ENCODE data around the gene GPC5. TPM values are rescaled to one million over a fixed set of nuclear protein-coding genes. Genes with fewer than 3 reads are reported as not detected.

Gene GPC5
- total and polyA plus RNA-seq, 2 donors (not counting 3 experiments of a cell fraction or from before 2014, with no cell fraction given), result 0.59 to 0.97 TPM

DNA sequence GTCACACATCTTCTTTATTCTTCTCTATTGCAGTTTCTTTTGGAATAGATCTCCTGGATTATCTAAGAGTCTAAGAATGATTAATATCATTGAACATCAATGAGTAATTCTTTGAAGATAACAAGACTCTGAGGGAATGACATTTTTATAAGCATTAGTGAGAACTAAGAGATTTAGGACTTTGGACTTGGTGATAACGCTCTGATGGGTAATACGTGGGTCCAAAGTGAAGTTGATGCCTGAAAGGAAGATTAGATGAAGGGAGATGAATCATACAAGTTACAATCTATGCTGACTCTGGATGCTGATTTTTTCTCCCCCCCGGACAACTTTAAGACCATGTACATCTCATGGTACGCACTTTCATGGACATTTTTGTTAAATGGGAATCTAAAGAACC lies 364.5 kb downstream of the GPC5 start:
- Histone ChIP-seq H3K27ac (ENCODE audit: insufficient read depth, low read depth, low read length) (no peak overlapping the region), H3K4me3 (replicated peaks in 1 of 3; ENCODE audit: insufficient read depth in 1 of 3, low read depth in 1 of 3, low read length in 3 of 3) (no peak overlapping the region), H3K9me3 (replicated peaks; ENCODE audit: control insufficient read depth, insufficient read depth, low read length) (no peaks in the 10 kb centered on the region), H3K36me3 (ENCODE audit: control insufficient read depth in 2 of 2, extremely low read depth in 1 of 2, insufficient read depth in 2 of 2, low read length in 2 of 2) (no peaks in the 10 kb centered on the region), H3K4me1 (ENCODE audit: control insufficient read depth, extremely low read depth, insufficient read depth, low read length) (no peaks in the 10 kb centered on the region), H3K9me1 (replicated peaks; ENCODE audit: control insufficient read depth, extremely low read depth, insufficient read depth, low read length) (no peaks in the 10 kb centered on the region), H3K4me2 (ENCODE audit: insufficient read depth, low read length) (no peak overlapping the region), H3K27me3 (ENCODE audit: control insufficient read depth in 2 of 2, insufficient read depth in 2 of 2, low read length in 2 of 2) (no peaks in the 10 kb centered on the region), H4K20me1 (replicated peaks; ENCODE audit: control insufficient read depth, extremely low read depth, insufficient read depth, low read length) (no peaks in the 10 kb centered on the region), H3K9ac (replicated peaks; ENCODE audit: extremely low read depth, insufficient read depth, low read length) (no peak overlapping the region), H3K79me2 (ENCODE audit: control insufficient read depth, insufficient read depth, low read length) (no peaks in the 10 kb centered on the region), H2AFZ (ENCODE audit: low read depth, low read length) (no peak overlapping the region)
- DNase-seq (ENCODE audit: low read depth, low spot score), result no peak
- no peak for TF ChIP-seq EZH2 (IDR thresholded peaks at IDR 0.05; ENCODE audit: borderline replicate concordance, low read depth, low read length, severe bottlenecking)
- no peak for TF ChIP-seq FOS (IDR thresholded peaks at IDR 0.05; ENCODE audit: borderline replicate concordance, insufficient read depth, low read length)
- TF ChIP-seq, protein P1, sequence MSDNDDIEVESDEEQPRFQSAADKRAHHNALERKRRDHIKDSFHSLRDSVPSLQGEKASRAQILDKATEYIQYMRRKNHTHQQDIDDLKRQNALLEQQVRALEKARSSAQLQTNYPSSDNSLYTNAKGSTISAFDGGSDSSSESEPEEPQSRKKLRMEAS (IDR thresholded peaks at IDR 0.05; ENCODE audit: insufficient read depth, insufficient read length), result no peak
- no peak for TF ChIP-seq POLR2AphosphoS5 (IDR thresholded peaks at IDR 0.05; ENCODE audit: insufficient read depth, low read depth, low read length)
- no peak for TF ChIP-seq MYC (IDR thresholded peaks at IDR 0.05; ENCODE audit: low read depth, low read length)
- no peak for TF ChIP-seq GATA2 (IDR thresholded peaks at IDR 0.05; ENCODE audit: insufficient read depth, insufficient read length, low read depth, low read length)
- TF ChIP-seq POLR2A (IDR thresholded peaks at IDR 0.05; ENCODE audit: low read depth, low read length), result no peak
- no peak for TF ChIP-seq JUN (IDR thresholded peaks at IDR 0.05; ENCODE audit: borderline replicate concordance, insufficient read depth, insufficient read length, low read depth)
- TF ChIP-seq, protein P2, sequence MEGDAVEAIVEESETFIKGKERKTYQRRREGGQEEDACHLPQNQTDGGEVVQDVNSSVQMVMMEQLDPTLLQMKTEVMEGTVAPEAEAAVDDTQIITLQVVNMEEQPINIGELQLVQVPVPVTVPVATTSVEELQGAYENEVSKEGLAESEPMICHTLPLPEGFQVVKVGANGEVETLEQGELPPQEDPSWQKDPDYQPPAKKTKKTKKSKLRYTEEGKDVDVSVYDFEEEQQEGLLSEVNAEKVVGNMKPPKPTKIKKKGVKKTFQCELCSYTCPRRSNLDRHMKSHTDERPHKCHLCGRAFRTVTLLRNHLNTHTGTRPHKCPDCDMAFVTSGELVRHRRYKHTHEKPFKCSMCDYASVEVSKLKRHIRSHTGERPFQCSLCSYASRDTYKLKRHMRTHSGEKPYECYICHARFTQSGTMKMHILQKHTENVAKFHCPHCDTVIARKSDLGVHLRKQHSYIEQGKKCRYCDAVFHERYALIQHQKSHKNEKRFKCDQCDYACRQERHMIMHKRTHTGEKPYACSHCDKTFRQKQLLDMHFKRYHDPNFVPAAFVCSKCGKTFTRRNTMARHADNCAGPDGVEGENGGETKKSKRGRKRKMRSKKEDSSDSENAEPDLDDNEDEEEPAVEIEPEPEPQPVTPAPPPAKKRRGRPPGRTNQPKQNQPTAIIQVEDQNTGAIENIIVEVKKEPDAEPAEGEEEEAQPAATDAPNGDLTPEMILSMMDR (IDR thresholded peaks at IDR 0.05; ENCODE audit: extremely low read depth in 1 of 2, insufficient read depth in 1 of 2, low read depth in 1 of 2, low read length in 2 of 2), result no peak
- POLR2A ChIA-PET, result no interaction called here
- dilution Hi-C loops (cut with MboI; ENCODE audit: extremely low pct_ligation_motif_present, low sequenced_read_pairs), result no loop called here
- BruUV-seq (replicated peaks), result no TSS peak
- no peak for FAIRE-seq
- intact Hi-C loops (cut with micrococcal nuclease), result no loop called here
- CTCF ChIA-PET, result no interaction called here

Measured in endothelial cell of umbilical vein (primary cell).